H9 (cell line): ENCODE measurements around the gene PREX1. TPM values are rescaled to one million over a fixed set of nuclear protein-coding genes. Genes with fewer than 3 reads are reported as not detected.

Experiments
- DNase-seq: peaks from one replicate; pipeline ENCODE4 v3.0.0-alpha.2; 2017
- H2AFZ ChIP-seq: one replicate; pipeline ENCODE4 v1.6.1; 2013; ENCODE audit warnings: mild to moderate bottlenecking, low read length, control low read depth, moderate library complexity
- H2AK5ac ChIP-seq: 2 replicates; pipeline ENCODE4 v1.6.1; 2013; ENCODE audit warnings: low read length, control low read depth, mixed read lengths; ENCODE audit not compliant: insufficient read length
- H2BK120ac ChIP-seq: one replicate; pipeline ENCODE4 v1.6.1; 2013; ENCODE audit warnings: low read depth, mild to moderate bottlenecking, low read length, control low read depth, inconsistent platforms; ENCODE audit not compliant: poor library complexity, severe bottlenecking
- H2BK12ac ChIP-seq: 2 replicates; pipeline ENCODE4 v1.6.1; 2013; ENCODE audit warnings: low read length, control low read depth, mixed read lengths, low read depth; ENCODE audit not compliant: insufficient read length
- H2BK15ac ChIP-seq: 2 replicates; pipeline ENCODE4 v1.6.1; 2013; ENCODE audit warnings: low read depth, low read length, control low read depth
- H2BK20ac ChIP-seq: one replicate; pipeline ENCODE4 v1.6.1; 2013; ENCODE audit warnings: low read depth, mild to moderate bottlenecking, low read length, control low read depth, inconsistent platforms; ENCODE audit not compliant: poor library complexity, severe bottlenecking
- H2BK5ac ChIP-seq: 2 replicates; pipeline ENCODE4 v1.6.1; 2013; ENCODE audit warnings: low read length, control low read depth, mixed read lengths; ENCODE audit not compliant: insufficient read length
- H3K14ac ChIP-seq: 2 replicates; pipeline ENCODE4 v1.6.1; 2013; ENCODE audit warnings: low read length, control low read depth; ENCODE audit not compliant: insufficient read depth
- H3K18ac ChIP-seq: 2 replicates; pipeline ENCODE4 v1.6.1; 2013; ENCODE audit warnings: low read depth, mild to moderate bottlenecking, mixed read lengths, low read length, control low read depth; ENCODE audit not compliant: insufficient read length
- H3K23ac ChIP-seq: 2 replicates; pipeline ENCODE4 v1.6.1; 2013; ENCODE audit warnings: low read length, control low read depth, mixed read lengths, low read depth; ENCODE audit not compliant: insufficient read length
- H3K23me2 ChIP-seq: 2 replicates; pipeline ENCODE4 v1.6.1; 2013; ENCODE audit warnings: low read depth, mild to moderate bottlenecking, mixed read lengths, low read length, control low read depth; ENCODE audit not compliant: insufficient read length, poor library complexity, severe bottlenecking
- H3K27ac ChIP-seq: 2 replicates; pipeline ENCODE4 v1.5.1; 2013; ENCODE audit warnings: low read length, control low read depth, mixed read lengths, low read depth; ENCODE audit not compliant: insufficient read length
- H3K27me3 ChIP-seq: 2 replicates; pipeline ENCODE4 v1.6.1; 2013; ENCODE audit warnings: low read length, control low read depth, inconsistent platforms; ENCODE audit not compliant: insufficient read depth
- H3K4ac ChIP-seq: 2 replicates; pipeline ENCODE4 v1.6.1; 2013; ENCODE audit warnings: low read depth, mild to moderate bottlenecking, control low read depth, inconsistent platforms, low read length, moderate library complexity
- H3K4me1 ChIP-seq: 2 replicates; pipeline ENCODE4 v1.6.1; 2013; ENCODE audit warnings: low read length, control low read depth, inconsistent platforms; ENCODE audit not compliant: insufficient read depth
- H3K4me2 ChIP-seq: 2 replicates; pipeline ENCODE4 v1.6.1; 2013; ENCODE audit warnings: low read length, control low read depth, mixed read lengths; ENCODE audit not compliant: insufficient read length, insufficient read depth
- H3K56ac ChIP-seq: 2 replicates; pipeline ENCODE4 v1.6.1; 2013; ENCODE audit warnings: low read depth, mild to moderate bottlenecking, mixed read lengths, low read length, control low read depth; ENCODE audit not compliant: insufficient read length
- H3K79me1 ChIP-seq: 2 replicates; pipeline ENCODE4 v1.6.1; 2013; ENCODE audit warnings: low read depth, mild to moderate bottlenecking, moderate library complexity, low read length, control low read depth, inconsistent platforms; ENCODE audit not compliant: insufficient read depth, poor library complexity, severe bottlenecking
- H3K79me2 ChIP-seq: 2 replicates; pipeline ENCODE4 v1.6.1; 2013; ENCODE audit warnings: low read length, control low read depth, inconsistent platforms; ENCODE audit not compliant: insufficient read depth
- H3K9ac ChIP-seq: 2 replicates; pipeline ENCODE4 v1.6.1; 2013; ENCODE audit warnings: low read length, control low read depth, mixed read lengths; ENCODE audit not compliant: insufficient read length; ENCODE audit errors: extremely low read depth
- H3K9me3 ChIP-seq: one replicate; pipeline ENCODE4 v1.6.1; 2013; ENCODE audit warnings: low read depth, low read length, inconsistent platforms; ENCODE audit not compliant: control insufficient read depth
- H3T11ph ChIP-seq: one replicate; pipeline ENCODE4 v1.6.1; 2013; ENCODE audit warnings: mild to moderate bottlenecking, low read length, control low read depth, inconsistent platforms
- H4K20me1 ChIP-seq: one replicate; pipeline ENCODE4 v1.6.1; 2013; ENCODE audit not compliant: control insufficient read depth, insufficient read length, insufficient read depth
- H4K5ac ChIP-seq: 2 replicates; pipeline ENCODE4 v1.6.1; 2013; ENCODE audit warnings: low read depth, mild to moderate bottlenecking, mixed read lengths, low read length, control low read depth; ENCODE audit not compliant: insufficient read length
- H4K8ac ChIP-seq: replicated peaks from 2 replicates; pipeline ENCODE4 v1.6.1; 2013; ENCODE audit warnings: low read length, control low read depth, mixed read lengths, low read depth; ENCODE audit not compliant: insufficient read length
- H4K91ac ChIP-seq: 2 replicates; pipeline ENCODE4 v1.6.1; 2013; ENCODE audit warnings: low read depth, mild to moderate bottlenecking, moderate library complexity, mixed read lengths, low read length, control low read depth; ENCODE audit not compliant: insufficient read length
- H3K27ac Mint-ChIP-seq, 3 experiments: 2 replicates in 2 of 3; 3 replicates in 1 of 3; pipeline ENCODE4 v1.8.0; 2020 to 2021; ENCODE audit warnings: mixed read lengths in 3 of 3, mild to moderate bottlenecking in 1 of 3, moderate library complexity in 1 of 3
- H3K27me3 Mint-ChIP-seq: 2 replicates; pipeline ENCODE4 v1.8.0; 2021; ENCODE audit warnings: low read depth, mild to moderate bottlenecking, moderate library complexity, mixed read lengths
- H3K36me3 Mint-ChIP-seq, 3 experiments: 2 replicates in 2 of 3; 3 replicates in 1 of 3; pipeline ENCODE4 v1.8.0; 2020 to 2021; ENCODE audit warnings: low read depth in 3 of 3, mixed read lengths in 3 of 3; ENCODE audit not compliant: insufficient read depth in 1 of 3
- H3K4me1 Mint-ChIP-seq, 2 experiments: 2 replicates each; pipeline ENCODE4 v1.8.0; 2020; ENCODE audit warnings: mixed read lengths in 2 of 2
- H3K4me3 Mint-ChIP-seq, 2 experiments: 2 replicates in 1 of 2; 3 replicates in 1 of 2; pipeline ENCODE4 v1.8.0; 2020 to 2021; ENCODE audit warnings: mild to moderate bottlenecking in 2 of 2, mixed read lengths in 2 of 2, moderate library complexity in 1 of 2
- H3K9me3 Mint-ChIP-seq, 2 experiments: 2 replicates in 1 of 2; 3 replicates in 1 of 2; pipeline ENCODE4 v1.8.0; 2020; ENCODE audit warnings: mild to moderate bottlenecking in 2 of 2, mixed read lengths in 2 of 2, moderate library complexity in 1 of 2
- WGBS: extraction: QIAGEN DNeasy Blood & Tissue Kit; methylation state at CpG from one replicate; pipeline ENCODE4 v1.1.7; 2013; ENCODE audit warnings: missing lambda C conversion rate, low lambda C conversion rate, mixed read lengths; ENCODE audit not compliant: insufficient read length; ENCODE audit errors: extremely low coverage; 5-methylcytosine and 5-hydroxymethylcytosine counted together
- total RNA-seq: library from RNA; stranded (reverse); gene quantifications from 2 replicates; pipeline ENCODE4 v1.2.1, GENCODE V29; 2021
- TF ChIP-seq, protein P1 (sequence below): fragments of 200-600 bp; sonication (generic); conservative IDR thresholded peaks from 3 replicates; pipeline ENCODE4 v1.8.0; 2021; ENCODE audit warnings: antibody characterized with exemption, mild to moderate bottlenecking

PREX1 gene
- total RNA-seq, 1 experiment from 2014 or later, result 6.6 TPM

DNA sequence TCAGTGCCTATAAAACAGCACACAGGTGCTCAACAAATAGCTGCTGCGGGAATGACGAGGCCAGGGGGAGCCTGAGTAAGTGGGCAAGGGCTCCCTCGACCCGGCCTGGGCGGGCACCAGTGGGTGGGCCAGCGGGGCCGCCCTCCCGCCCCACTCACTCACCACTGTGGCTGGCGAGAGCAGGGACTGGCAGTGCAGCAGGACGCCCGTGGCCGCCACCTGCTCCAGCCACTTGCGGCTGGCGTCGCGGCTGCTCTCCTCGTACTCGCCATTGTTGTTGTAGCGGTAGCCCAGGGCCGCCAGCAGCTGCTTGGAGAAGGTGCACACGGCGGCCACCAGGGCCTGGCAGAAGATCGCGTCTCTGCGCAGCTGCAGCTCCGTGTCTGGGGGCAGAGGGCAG, 191.5 kb downstream of the PREX1 start:
- Mint-ChIP-seq H3K36me3 (peaks cover 0 to 6% (median 2%) of the 10 kb centered on the region in 3 experiments; a peak in 5 of 7 replicates), H3K9me3 (no peaks in the 10 kb centered on the region; a peak in 1 of 5 replicates), H3K4me1 (peaks cover under 1% of the 10 kb centered on the region in 2 experiments; a peak in 2 of 4 replicates), H3K27ac (no peak overlapping the region), H3K27me3 (no peaks in the 10 kb centered on the region), H3K4me3 (no peak overlapping the region)
- WGBS, result no CpG with 5 or more reads among the region's 26 CpGs
- Histone ChIP-seq H3K9me3 (no peaks in the 10 kb centered on the region), H3K23ac (no peak overlapping the region), H3K4me1 (no peaks in the 10 kb centered on the region), H4K8ac (no peak overlapping the region), H3K27me3 (no peaks in the 10 kb centered on the region; the same call in 1 of the 2 replicates), H2AK5ac (no peak overlapping the region), H4K20me1 (no peaks in the 10 kb centered on the region), H3K18ac (no peak overlapping the region), H3K4me2 (no peak overlapping the region), H2BK120ac (no peak overlapping the region), H4K5ac (no peak overlapping the region), H3K14ac (no peak overlapping the region; the same call in 1 of the 2 replicates), H2BK20ac (no peak overlapping the region), H3K4ac (no peak overlapping the region), H2BK12ac (no peak overlapping the region), H3K79me1 (no peaks in the 10 kb centered on the region), H4K91ac (no peak overlapping the region), H2BK15ac (no peak overlapping the region), H3K23me2 (no peaks in the 10 kb centered on the region), H2BK5ac (no peak overlapping the region), H3K56ac (no peak overlapping the region), H3T11ph (no peak overlapping the region), H3K79me2 (no peaks in the 10 kb centered on the region), H3K27ac (no peak overlapping the region), H2AFZ (no peak overlapping the region), H3K9ac (no peak overlapping the region)
- TF ChIP-seq, protein P1, sequence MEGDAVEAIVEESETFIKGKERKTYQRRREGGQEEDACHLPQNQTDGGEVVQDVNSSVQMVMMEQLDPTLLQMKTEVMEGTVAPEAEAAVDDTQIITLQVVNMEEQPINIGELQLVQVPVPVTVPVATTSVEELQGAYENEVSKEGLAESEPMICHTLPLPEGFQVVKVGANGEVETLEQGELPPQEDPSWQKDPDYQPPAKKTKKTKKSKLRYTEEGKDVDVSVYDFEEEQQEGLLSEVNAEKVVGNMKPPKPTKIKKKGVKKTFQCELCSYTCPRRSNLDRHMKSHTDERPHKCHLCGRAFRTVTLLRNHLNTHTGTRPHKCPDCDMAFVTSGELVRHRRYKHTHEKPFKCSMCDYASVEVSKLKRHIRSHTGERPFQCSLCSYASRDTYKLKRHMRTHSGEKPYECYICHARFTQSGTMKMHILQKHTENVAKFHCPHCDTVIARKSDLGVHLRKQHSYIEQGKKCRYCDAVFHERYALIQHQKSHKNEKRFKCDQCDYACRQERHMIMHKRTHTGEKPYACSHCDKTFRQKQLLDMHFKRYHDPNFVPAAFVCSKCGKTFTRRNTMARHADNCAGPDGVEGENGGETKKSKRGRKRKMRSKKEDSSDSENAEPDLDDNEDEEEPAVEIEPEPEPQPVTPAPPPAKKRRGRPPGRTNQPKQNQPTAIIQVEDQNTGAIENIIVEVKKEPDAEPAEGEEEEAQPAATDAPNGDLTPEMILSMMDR, result no peak
- no peak for DNase-seq
